ENCODE data around the gene MGRN1.

Gene MGRN1

GRCh38 chr16:4625560-4626159 lies 1.0 kb downstream of the MGRN1 start:
- DNase-seq, result no peak

GRCh38 chr16:4626396-4626795 lies 1.8 kb downstream of the MGRN1 start:
- no peak for DNase-seq

DNA sequence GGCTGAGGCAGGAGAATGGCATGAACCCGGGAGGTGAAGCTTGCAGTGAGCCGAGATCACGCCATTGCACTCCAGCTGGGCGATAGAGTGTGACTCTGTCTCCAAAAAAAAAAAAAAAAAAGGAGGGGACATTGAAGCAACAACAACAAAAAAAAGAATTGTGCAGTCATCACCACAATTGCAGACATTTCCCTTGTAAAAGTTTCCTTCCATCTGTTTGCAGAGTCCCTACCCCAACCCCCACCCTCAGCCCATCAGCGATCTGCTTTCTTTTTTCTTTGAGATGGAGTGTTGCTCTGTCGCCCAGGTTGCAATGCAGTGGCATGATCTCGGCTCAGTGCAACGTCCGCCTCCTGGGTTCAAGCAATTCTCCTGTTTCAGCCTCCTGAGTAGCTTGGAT lies 3.7 kb downstream of the MGRN1 start:
- no peak for DNase-seq

DNA sequence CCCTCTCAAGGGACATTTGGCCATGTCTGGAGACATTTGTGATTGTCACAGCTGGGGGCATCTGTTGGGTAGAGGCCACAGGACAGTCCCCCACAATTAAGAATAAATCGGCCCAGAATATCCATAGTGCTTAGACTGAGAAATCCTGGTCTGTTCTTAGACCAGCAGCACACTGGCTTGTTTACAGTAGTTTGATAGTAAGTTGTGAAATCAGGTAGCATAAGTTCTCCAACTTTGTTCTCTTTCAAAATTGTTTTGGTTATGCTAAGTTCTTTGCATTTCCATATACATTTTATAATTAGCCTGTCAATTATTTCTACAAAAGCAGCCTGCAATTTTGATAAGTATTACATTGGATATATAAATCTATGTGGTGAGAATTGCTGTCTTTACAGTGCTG lies 6.8 kb downstream of the MGRN1 start:
- DNase-seq, result no peak

DNA sequence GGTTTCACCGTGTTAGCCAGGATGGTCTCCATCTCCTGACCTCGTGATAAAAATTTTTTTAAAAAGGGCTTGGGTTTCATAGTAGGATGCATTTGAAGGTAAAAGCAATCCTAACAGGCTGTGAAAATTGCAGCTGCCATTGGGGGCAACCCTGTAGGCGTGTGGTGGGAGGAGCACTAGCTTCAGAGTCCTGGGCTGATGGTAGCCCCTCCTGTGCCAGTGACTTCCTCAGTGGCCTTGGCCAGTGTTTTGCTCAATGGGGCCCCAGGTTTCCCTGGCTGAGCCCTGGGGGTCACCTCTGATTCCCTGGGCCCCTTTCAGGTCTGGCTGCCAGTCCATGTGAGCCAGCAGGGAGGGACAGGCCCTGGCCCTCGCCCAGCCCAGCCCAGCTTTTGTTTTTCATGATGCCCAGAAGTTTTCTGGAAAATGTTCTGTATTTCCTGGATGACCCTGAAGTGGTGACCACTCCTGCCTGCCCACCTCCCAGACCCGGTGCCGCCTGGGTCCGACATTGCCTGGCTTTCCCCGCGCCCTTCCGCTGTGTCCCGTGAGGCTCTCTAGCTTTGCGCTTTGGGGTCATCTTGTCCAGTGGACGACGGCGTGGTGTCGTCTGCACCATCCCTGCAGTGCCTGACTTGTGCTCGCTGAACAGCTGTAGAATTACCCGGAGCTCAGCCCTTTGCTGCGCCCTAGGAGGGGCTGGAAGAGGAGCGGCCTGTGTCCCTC lies 9.4 kb downstream of the MGRN1 start:
- no peak for DNase-seq

DNA sequence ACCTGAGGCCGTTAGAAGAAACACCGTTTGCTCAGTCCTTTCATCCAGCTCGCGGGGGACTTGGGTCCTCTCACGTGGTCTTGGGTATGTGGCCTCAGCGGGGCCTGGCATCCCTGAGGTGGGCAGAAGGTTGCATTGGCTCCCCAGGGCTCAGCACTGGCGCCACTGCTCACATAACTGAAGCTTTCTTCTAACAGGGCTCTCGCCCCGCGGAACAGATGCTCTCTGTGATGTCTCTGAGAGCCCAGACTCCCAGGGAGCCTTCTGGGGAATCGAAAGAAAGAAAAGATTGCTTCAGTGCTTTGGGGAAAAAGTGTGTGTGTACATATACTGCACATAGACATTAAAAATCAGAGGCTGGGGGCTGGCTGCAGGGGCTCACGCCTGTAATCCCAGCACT lies 10.1 kb downstream of the MGRN1 start:
- no peak for DNase-seq

DNA sequence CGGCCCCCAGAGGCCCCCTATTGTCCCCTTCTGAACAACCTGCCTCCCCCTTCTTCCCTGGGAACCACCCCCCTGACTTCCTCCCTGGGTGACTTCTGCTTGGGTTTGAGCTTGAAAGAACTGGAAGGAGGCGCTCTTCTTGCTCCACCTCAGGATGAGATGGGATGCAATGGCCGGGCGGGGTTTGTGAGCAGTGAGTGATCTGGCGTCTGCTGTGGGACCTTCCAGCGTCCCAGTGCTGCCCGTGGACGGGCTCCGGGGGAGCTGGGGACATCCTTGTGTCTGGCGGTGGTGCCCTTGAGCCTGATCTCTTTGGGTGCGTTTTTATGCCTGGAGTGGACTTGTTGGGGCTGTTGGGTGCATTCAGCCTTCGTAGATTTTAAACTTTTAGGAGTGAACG lies 11.6 kb downstream of the MGRN1 start:
- no peak for DNase-seq

DNA sequence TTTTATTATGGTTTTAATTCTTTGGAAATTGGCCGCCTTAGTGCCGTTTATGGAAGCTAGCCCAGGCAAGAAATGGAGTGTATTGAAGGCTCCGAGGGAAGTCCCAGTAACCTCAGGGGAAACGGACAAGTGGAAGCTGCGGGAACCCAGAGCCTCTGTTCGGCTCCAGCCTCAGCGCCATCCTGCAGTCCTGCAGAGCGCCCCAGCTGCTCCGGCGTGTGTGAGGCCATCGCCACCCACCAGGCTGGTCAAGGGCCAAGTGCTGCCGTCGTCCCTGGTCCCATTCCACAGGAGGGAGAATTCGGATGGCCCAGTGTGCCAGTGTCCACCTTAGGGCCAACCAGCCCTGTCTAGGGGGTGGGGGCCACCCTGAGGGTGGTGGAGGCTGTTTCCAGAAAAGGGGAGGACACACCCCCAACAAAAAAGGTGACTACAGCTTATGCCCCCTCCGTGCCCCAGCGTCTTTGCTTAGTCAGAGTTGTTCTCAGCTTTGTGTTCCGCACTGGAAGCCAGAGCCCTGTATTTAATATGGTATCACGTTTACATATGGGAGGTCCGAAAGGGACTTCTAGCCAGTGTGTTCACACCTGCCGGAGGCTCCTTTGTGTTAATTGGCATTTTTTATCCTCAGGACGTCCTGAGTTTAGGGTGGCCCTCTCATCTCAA lies 13.0 kb downstream of the MGRN1 start:
- DNase-seq, result no peak

- DNase-seq, result no peak
Measured at GRCh38 chr16:4639899-4640509, 15.4 kb downstream of the MGRN1 start.

- no peak for DNase-seq
Measured at GRCh38 chr16:4640572-4641305, 16.1 kb downstream of the MGRN1 start.

DNA sequence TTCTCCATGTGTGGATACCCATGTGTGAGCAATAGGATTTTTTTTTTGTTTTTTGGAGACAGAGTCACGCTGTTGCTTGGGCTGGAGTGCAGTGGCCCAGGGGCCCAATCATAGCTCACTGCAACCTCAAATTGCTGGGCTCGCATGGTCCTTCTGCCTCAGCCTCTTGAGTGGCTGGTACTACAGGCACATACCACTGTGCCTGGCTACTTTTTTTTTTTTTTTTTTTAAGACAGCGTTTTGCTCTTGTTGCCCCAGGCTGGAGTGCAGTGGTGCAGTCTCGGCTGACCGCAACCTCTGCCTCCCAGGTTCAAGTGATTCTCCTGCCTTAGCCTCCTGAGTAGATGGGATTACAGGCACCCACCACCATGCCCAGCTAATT lies 16.7 kb downstream of the MGRN1 start:
- DNase-seq, result no peak

DNA sequence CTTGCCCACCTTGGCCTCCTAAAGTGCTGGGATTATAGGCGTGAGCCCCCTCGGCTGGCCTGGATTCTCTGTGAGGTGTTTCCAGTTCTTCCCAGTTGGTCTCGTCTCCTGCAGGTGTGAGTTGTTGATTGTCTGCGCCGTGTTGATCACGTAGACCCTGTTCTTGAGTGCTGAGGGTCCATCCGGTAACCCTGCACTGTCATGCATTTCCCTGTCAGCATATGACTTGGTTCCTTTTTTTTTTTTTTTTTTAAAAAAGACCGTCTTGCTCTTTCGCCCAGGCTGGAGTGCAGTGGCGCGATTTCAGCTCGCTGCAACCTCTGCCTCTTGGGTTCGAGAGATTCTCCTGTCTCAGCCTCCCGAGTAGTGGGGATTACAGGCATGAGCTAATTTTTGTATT lies 17.3 kb downstream of the MGRN1 start:
- DNase-seq, result no peak

- no peak for DNase-seq
Measured at GRCh38 chr16:4646773-4647643, 22.4 kb downstream of the MGRN1 start.

- no peak for DNase-seq
Measured at GRCh38 chr16:4647644-4647980, 23.0 kb downstream of the MGRN1 start.

DNA sequence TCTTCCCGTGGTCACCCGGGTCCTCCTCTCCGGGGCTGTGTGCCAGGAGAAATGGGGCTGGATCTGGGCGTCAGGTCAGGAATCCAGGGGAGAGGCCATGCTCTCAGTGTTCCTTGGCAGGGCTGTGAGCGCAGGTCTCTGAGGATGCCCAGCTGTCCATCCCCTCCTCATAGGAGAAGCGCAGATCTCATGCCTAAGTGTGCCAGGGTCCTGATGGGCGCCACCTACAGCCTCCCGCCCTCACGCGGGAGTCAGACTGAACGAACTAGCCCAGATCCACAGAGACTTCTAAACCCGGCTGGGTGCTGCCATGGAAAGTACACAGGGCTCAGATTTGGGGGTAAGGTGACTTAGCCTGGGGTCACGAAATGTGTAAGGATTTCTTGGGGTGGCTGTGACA lies 24.3 kb downstream of the MGRN1 start:
- DNase-seq, result no peak

DNA sequence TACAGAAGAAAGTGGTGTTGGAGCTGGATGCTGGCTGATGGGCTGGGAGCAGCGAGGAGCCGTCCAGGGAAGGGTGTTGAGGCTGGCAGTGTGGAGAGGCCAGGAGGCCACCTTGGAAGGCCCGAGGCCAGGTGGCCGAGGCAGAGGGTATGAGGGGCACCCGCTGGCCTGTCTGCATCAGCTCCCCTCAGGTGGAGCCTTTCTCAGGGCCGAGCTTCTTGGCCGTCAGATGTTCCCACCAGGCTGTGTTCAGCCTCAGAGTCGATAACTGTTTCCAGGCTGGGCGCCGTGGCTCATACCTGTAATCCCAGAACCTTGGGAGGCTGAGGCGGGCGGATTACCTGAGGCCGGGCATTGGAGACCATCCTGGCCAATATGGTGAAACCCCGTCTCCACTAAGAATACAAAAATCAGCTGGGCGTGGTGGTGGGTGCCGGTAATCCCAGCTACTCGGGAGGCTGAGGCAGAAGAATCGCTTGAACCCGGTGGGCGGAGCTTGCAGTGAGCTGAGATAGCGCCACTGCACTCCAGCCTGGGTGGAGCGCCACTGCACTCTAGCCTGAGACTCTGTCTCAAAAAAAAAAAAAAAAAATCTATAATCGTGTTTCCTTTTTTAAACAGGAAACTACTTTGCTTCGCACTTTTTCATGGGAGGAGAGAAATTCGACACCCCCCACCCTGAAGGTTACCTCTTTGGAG lies 25.3 kb downstream of the MGRN1 start:
- DNase-seq, result no peak

DNA sequence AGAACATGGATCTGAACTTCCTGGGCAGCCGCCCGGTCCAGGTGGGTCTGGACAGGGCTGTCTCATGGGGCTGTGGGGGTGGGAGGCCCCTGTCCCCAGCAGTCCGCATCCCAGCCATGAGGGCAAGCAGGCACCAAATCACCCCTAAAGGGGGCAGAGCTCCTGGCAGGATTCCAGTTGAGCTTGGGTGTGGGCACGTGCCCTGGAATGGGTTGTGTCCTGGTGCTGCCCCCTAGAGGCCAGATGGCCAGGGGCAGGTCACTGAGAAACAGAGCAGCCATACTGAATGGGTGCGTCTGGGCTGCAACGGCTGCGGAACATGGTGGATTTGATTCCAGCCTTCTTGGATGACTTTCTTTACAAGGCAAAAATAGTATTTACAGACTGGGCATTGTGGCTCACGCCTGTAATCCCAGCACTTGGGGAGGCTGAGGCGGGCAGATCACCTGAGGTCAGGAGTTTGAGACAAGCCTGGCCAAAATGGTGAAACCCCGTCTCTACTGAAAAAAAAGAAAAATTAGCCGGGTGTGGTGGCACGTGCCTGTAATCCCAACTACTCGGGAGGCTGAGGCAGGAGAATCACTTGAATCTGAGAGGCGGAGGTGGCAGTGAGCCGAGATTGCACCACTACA lies 25.9 kb downstream of the MGRN1 start:
- peak; percentile 75 for DNase-seq

DNA sequence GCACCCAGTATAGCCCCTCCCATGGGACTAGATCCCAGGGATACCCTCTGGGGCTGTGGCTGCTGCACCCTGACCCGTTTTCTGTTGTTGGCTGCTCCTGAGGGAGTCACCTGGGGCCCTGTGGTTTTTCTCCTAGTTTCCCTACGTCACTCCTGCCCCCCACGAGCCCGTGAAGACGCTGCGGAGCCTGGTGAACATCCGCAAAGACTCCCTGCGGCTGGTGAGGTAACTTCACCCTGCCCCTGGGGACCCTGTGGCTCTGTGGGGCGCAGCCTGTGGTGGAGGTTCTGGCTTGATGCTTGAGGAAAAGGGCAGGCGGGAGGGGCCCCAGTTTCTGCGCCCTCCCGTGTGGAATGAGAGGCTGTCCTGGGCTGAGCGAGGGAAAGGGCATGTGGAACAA lies 27.2 kb downstream of the MGRN1 start:
- no peak for DNase-seq

DNA sequence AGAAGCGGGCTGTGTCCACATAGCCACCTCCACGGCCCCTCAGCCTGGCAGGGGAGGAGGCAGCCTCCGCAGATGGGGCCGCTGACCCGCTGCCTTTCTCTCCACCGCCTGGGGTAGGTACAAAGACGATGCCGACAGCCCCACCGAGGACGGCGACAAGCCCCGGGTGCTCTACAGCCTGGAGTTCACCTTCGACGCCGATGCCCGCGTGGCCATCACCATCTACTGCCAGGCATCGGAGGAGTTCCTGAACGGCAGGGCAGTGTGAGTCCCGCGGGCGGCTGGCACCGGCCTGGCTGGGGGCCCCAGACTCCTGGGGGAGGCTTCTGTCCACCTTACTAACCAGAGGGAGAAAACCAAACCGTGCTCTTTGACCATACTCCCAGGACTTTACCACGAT lies 27.9 kb downstream of the MGRN1 start:
- DNase-seq, result no peak

DNA sequence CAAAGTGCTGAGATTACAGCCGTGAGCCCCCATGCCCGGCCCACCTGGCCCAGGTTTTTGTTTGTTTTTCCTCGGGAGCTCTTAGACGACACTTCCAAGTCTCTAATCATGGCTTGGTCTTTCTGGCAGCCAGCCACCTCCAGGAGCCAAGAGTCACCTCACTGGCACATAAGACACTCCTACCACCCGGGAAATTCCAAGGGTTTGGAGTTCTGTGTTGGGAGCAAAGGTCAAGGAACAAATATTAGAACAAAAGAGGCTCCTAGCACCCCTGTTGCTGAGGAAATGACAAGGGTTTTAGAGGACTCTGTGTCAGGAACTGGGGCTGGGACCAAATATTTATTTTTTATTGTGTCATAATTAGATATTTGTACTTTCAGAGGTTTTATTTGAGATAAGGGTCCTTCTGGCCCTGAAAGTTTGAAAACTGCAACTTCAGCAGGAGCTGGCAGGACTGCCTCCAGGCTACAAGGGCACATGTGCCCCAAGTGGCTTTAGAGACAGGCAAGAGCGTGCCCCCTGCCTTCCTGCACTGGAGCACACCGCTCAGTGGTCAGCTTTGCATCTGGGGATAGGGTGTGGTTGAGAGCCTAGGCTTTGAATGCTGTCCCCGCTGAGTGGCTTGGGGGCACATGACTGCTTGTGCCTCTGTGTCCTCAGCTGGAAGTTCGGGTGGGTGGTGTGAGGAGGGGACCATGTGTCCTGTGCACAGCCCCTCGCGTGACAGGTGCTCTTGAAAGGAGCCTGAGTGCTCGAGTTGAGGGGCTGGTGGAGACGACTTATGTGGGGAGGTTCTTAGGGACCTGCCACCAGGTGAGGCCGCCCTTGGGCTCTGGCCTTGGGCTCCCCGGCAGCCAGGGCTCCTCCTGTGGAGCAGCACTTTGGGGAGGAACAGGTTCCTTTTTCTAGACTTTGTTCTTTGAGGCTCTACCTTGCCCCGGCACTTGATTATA lies 29.7 kb downstream of the MGRN1 start:
- DNase-seq, result no peak
